NK-92 (cell line): ENCODE results near the gene SYT1.

Source experiments
- DNase-seq: peaks from one replicate; lab custom pipeline; 2025; ENCODE audit not compliant: unreplicated experiment; lab: John Stamatoyannopoulos, UW

The SYT1 gene

GRCh38 chr12:79127271-79127751 is 262.7 kb downstream of the SYT1 start:
- no peak for DNase-seq

GRCh38 chr12:79128956-79129355 is 264.4 kb downstream of the SYT1 start:
- DNase-seq = no peak

GRCh38 chr12:79138872-79139271 is 274.3 kb downstream of the SYT1 start:
- DNase-seq = no peak

GRCh38 chr12:79140711-79141110 is 276.1 kb downstream of the SYT1 start:
- DNase-seq = no peak

GRCh38 chr12:79141776-79142175 is 277.2 kb downstream of the SYT1 start:
- no peak for DNase-seq

- DNase-seq = no peak
These were observed 279.2 kb downstream of the SYT1 start for GRCh38 chr12:79143803-79144202.

GRCh38 chr12:79151956-79152355 is 287.4 kb downstream of the SYT1 start:
- DNase-seq = no peak

- DNase-seq = no peak
These were observed 291.1 kb downstream of the SYT1 start for GRCh38 chr12:79155683-79156082.

- no peak for DNase-seq
These were observed 292.4 kb downstream of the SYT1 start for GRCh38 chr12:79156846-79157463.

GRCh38 chr12:79161249-79161934 is 296.8 kb downstream of the SYT1 start:
- DNase-seq = no peak

- no peak for DNase-seq
These were observed 297.7 kb downstream of the SYT1 start for GRCh38 chr12:79162147-79162772.

GRCh38 chr12:79162948-79163347 is 298.4 kb downstream of the SYT1 start:
- no peak for DNase-seq

- DNase-seq = no peak
These were observed 300.3 kb downstream of the SYT1 start for GRCh38 chr12:79164890-79165289.

- no peak for DNase-seq
These were observed 304.1 kb downstream of the SYT1 start for GRCh38 chr12:79168687-79169086.

- DNase-seq = no peak
These were observed 310.1 kb downstream of the SYT1 start for GRCh38 chr12:79174626-79175025.

- DNase-seq = no peak
These were observed 318.4 kb downstream of the SYT1 start for GRCh38 chr12:79183003-79183402.

GRCh38 chr12:79183926-79184325 is 319.4 kb downstream of the SYT1 start:
- no peak for DNase-seq

GRCh38 chr12:79186506-79186905 is 321.9 kb downstream of the SYT1 start:
- no peak for DNase-seq

- no peak for DNase-seq
These were observed 322.5 kb downstream of the SYT1 start for GRCh38 chr12:79187032-79187431.

- no peak for DNase-seq
These were observed 326.8 kb downstream of the SYT1 start for GRCh38 chr12:79191391-79191790.

GRCh38 chr12:79194595-79194994 is 330.0 kb downstream of the SYT1 start:
- no peak for DNase-seq

GRCh38 chr12:79199166-79199565 is 334.6 kb downstream of the SYT1 start:
- DNase-seq = no peak
